ENCODE measurements around the gene CNST. TPM values are rescaled to one million over a fixed set of nuclear protein-coding genes. Genes with fewer than 3 reads are reported as not detected.

The CNST gene
- 21.7 and 22.5 TPM in 2 replicates for total RNA-seq (2022)
- Bru-seq, nascent RNA = percentile 72 among the genes with signal in this experiment
- BruChase-seq, experiment 1, labeled RNA remaining after a 6-hour chase = percentile 67 among the genes with signal in this experiment
- BruChase-seq, experiment 2, labeled RNA remaining after a 2-hour chase = percentile 66 among the genes with signal in this experiment
- long read RNA-seq, partial matches to known transcripts = 0 of 10 reads
- long read RNA-seq, other reads (novel, unspliced or antisense) = 10 of 10 reads

GRCh38 chr1:246566128-246566812 is at the start of gene CNST, which contains the start of gene TFB2M:
Gene CNST (plus strand): TSS chr1:246566456. CDS start chr1:246591563, 25,107 bp downstream.
Gene TFB2M (minus strand): TSS chr1:246566261. CDS start chr1:246566138, 123 bp downstream.
- no TSS peak for BruUV-seq (replicated peaks)
- peak; percentile 99 for DNase-seq

GRCh38 chr1:246517391-246517790 is 48.9 kb upstream of the CNST start:
- H3K27me3 Mint-ChIP-seq (ENCODE audit: unreplicated experiment) = no peaks in the 10 kb centered on the region
- no peak for TF ChIP-seq CTCF (IDR thresholded peaks at IDR 0.05; ENCODE audit: unreplicated experiment)
- DNase-seq = no peak
- H3K4me3 Mint-ChIP-seq (ENCODE audit: low read depth, unreplicated experiment) = no peak overlapping the region
- BruUV-seq (replicated peaks) = no TSS peak
- intact Hi-C loops (cut with micrococcal nuclease; ENCODE audit: unreplicated experiment) = no loop called here
- H3K9me3 Mint-ChIP-seq (ENCODE audit: low read depth, unreplicated experiment) = peaks cover 7% of the 10 kb centered on the region
- no peaks in the 10 kb centered on the region for H3K4me1 Mint-ChIP-seq (ENCODE audit: low read depth, unreplicated experiment)
- no peaks in the 10 kb centered on the region for H3K36me3 Mint-ChIP-seq (ENCODE audit: insufficient read depth, unreplicated experiment)
- CTCF ChIA-PET = interaction anchor here (0.5 kb wide), 1 partner anchor 15 kb away, joined by 3 read pairs; no protein-coding TSS in a partner anchor
- no peak overlapping the region for H3K27ac Mint-ChIP-seq (ENCODE audit: unreplicated experiment)

More at GRCh38 chr1:246566128-246566812, at the start of gene CNST, which contains the start of gene TFB2M:
- intact Hi-C loops (cut with micrococcal nuclease; ENCODE audit: unreplicated experiment) = loop anchor here (1.0 to 10.0 kb wide), 4 partner anchors 43 to 189 kb away; no protein-coding TSS in a partner anchor
- H3K27me3 Mint-ChIP-seq (ENCODE audit: unreplicated experiment) = no peaks in the 10 kb centered on the region
- CTCF ChIA-PET = interaction anchor here (0.8 kb wide), 1 partner anchor 124 kb away, joined by 9 read pairs; no protein-coding TSS in a partner anchor
- H3K27ac Mint-ChIP-seq (ENCODE audit: unreplicated experiment) = peak within 1 kb of the TSS; percentile 74
- H3K9me3 Mint-ChIP-seq (ENCODE audit: low read depth, unreplicated experiment) = no peaks in the 10 kb centered on the region
- no peak for TF ChIP-seq CTCF (IDR thresholded peaks at IDR 0.05; ENCODE audit: unreplicated experiment)
- peak within 1 kb of the TSS; percentile 97 for H3K4me3 Mint-ChIP-seq (ENCODE audit: low read depth, unreplicated experiment)
- peaks cover 42% of the 10 kb centered on the region for H3K36me3 Mint-ChIP-seq (ENCODE audit: insufficient read depth, unreplicated experiment)
- H3K4me1 Mint-ChIP-seq (ENCODE audit: low read depth, unreplicated experiment) = peaks cover 20% of the 10 kb centered on the region

- no peak overlapping the region for H3K4me3 Mint-ChIP-seq (ENCODE audit: low read depth, unreplicated experiment)
- H3K4me1 Mint-ChIP-seq (ENCODE audit: low read depth, unreplicated experiment) = no peaks in the 10 kb centered on the region
- no peak for DNase-seq
- no peaks in the 10 kb centered on the region for H3K27me3 Mint-ChIP-seq (ENCODE audit: unreplicated experiment)
- no peak overlapping the region for H3K27ac Mint-ChIP-seq (ENCODE audit: unreplicated experiment)
- peaks cover 7% of the 10 kb centered on the region for H3K9me3 Mint-ChIP-seq (ENCODE audit: low read depth, unreplicated experiment)
- BruUV-seq (replicated peaks) = no TSS peak
- intact Hi-C loops (cut with micrococcal nuclease; ENCODE audit: unreplicated experiment) = no loop called here
- no peaks in the 10 kb centered on the region for H3K36me3 Mint-ChIP-seq (ENCODE audit: insufficient read depth, unreplicated experiment)
- TF ChIP-seq CTCF (IDR thresholded peaks at IDR 0.05; ENCODE audit: unreplicated experiment) = no peak
- CTCF ChIA-PET = no interaction called here
These were observed 47.6 kb upstream of the CNST start for GRCh38 chr1:246518456-246519205.

- no peaks in the 10 kb centered on the region for H3K27me3 Mint-ChIP-seq (ENCODE audit: unreplicated experiment)
- no peak for TF ChIP-seq CTCF (IDR thresholded peaks at IDR 0.05; ENCODE audit: unreplicated experiment)
- no peak for DNase-seq
- H3K36me3 Mint-ChIP-seq (ENCODE audit: insufficient read depth, unreplicated experiment) = no peaks in the 10 kb centered on the region
- H3K4me1 Mint-ChIP-seq (ENCODE audit: low read depth, unreplicated experiment) = no peaks in the 10 kb centered on the region
- no TSS peak for BruUV-seq (replicated peaks)
- intact Hi-C loops (cut with micrococcal nuclease; ENCODE audit: unreplicated experiment) = no loop called here
- H3K9me3 Mint-ChIP-seq (ENCODE audit: low read depth, unreplicated experiment) = peaks cover 7% of the 10 kb centered on the region
- CTCF ChIA-PET = no interaction called here
- H3K4me3 Mint-ChIP-seq (ENCODE audit: low read depth, unreplicated experiment) = no peak overlapping the region
- no peak overlapping the region for H3K27ac Mint-ChIP-seq (ENCODE audit: unreplicated experiment)
These were observed 46.7 kb upstream of the CNST start for GRCh38 chr1:246519514-246519913.

Measured in Calu3 (cell line).